GM12878 (cell line): ENCODE measurements around the gene CHCHD6. TPM values are rescaled to one million over a fixed set of nuclear protein-coding genes. Genes with fewer than 3 reads are reported as not detected.

Experiments
- ATAC-seq: fragments of 200-7000 bp; cut with Tn5 transposase; 3 replicates; pipeline ENCODE4 v1.9.1; 2020; ENCODE audit warnings: mild to moderate bottlenecking, moderate library complexity
- BruUV-seq: library from RNA; stranded (reverse); fragments of 400-500 nt; replicated peaks from 2 replicates; lab custom pipeline; 2021; lab: Mats Ljungman, UMichigan
- CTCF ChIA-PET: fragments of 300-600 bp; sonication (Branson Sonifier 250); formaldehyde crosslinking; extraction: SDS; loops from one replicate; lab custom pipeline; 2021; ENCODE audit warnings: inconsistent platforms; lab: Yijun Ruan, JAX
- POLR2A ChIA-PET: fragments of 350-600 bp; formaldehyde crosslinking; extraction: SDS; loops from one replicate; lab custom pipeline; 2021; ENCODE audit warnings: inconsistent platforms; lab: Charles Lee
- RAD21 ChIA-PET: fragments of 300-600 bp; sonication (Branson Sonifier 250); formaldehyde crosslinking; loops from one replicate; lab custom pipeline; 2023; ENCODE audit warnings: antibody characterized with exemption; ENCODE audit not compliant: unreplicated experiment; lab: Charles Lee
- SMC1A ChIA-PET: fragments of 300-600 bp; sonication (Branson Sonifier 250); formaldehyde crosslinking; loops from one replicate; lab custom pipeline; 2023; ENCODE audit not compliant: unreplicated experiment, uncharacterized antibody; lab: Charles Lee
- DNase-seq: peaks from one replicate; pipeline ENCODE4 v3.0.0-alpha.2; 2011; ENCODE audit warnings: low read depth, low spot score
- FAIRE-seq: peaks from 3 replicates; lab custom pipeline; 2011; peaks lifted over from hg19 to GRCh38; lab: Jason Lieb, UNC
- H2AFZ ChIP-seq: 2 replicates; pipeline ENCODE4 v1.6.0; 2011; ENCODE audit warnings: low read depth, low read length, control low read depth; ENCODE audit not compliant: control insufficient read depth
- H3K27ac ChIP-seq: 2 replicates; pipeline ENCODE4 v1.5.1; 2011; ENCODE audit warnings: control low read depth; ENCODE audit not compliant: control insufficient read depth, insufficient read depth
- H3K27me3 ChIP-seq, 2 experiments: replicated peaks in 1 of 2; 2 replicates each; pipeline versions ENCODE4 v1.6.0 to v1.6.1; 2011; ENCODE audit warnings: low read length in 1 of 2; ENCODE audit not compliant: control insufficient read depth in 2 of 2, insufficient read depth in 2 of 2
- H3K36me3 ChIP-seq, 2 experiments: 2 replicates each; pipeline ENCODE4 v1.5.1; 2011; ENCODE audit warnings: low read length in 1 of 2; ENCODE audit not compliant: control insufficient read depth in 2 of 2, insufficient read depth in 2 of 2
- H3K4me1 ChIP-seq: 2 replicates; pipeline ENCODE4 v1.6.1; 2011; ENCODE audit warnings: mild to moderate bottlenecking, low read length, moderate library complexity, mixed read lengths; ENCODE audit not compliant: control insufficient read depth, insufficient read depth
- H3K4me2 ChIP-seq: 2 replicates; pipeline ENCODE4 v1.6.0; 2011; ENCODE audit warnings: control low read depth; ENCODE audit not compliant: control insufficient read depth, insufficient read depth
- H3K4me3 ChIP-seq: fragments of 200-600 bp; sonication (generic); 2 replicates; pipeline ENCODE4 v1.5.1; 2016
- H3K79me2 ChIP-seq: 2 replicates; pipeline ENCODE4 v1.6.0; 2011; ENCODE audit warnings: low read length; ENCODE audit not compliant: control insufficient read depth, insufficient read depth
- H3K9ac ChIP-seq: 2 replicates; pipeline ENCODE4 v1.8.0; 2011; ENCODE audit warnings: low read length, control low read depth, mixed read lengths; ENCODE audit not compliant: control insufficient read depth, insufficient read depth
- H3K9me3 ChIP-seq: replicated peaks from 3 replicates; pipeline ENCODE4 v1.5.1; 2011; ENCODE audit warnings: mild to moderate bottlenecking, low read length; ENCODE audit not compliant: control insufficient read depth, insufficient read depth
- H4K20me1 ChIP-seq: 2 replicates; pipeline ENCODE4 v1.6.0; 2011; ENCODE audit not compliant: control insufficient read depth, insufficient read depth
- BMI1 ChIP-seq: fragments of 450-650 bp; IDR thresholded peaks from 2 replicates; pipeline ENCODE4 v1.6.1; 2016; ENCODE audit warnings: mild to moderate bottlenecking, moderate library complexity, borderline replicate concordance
- CBX5 ChIP-seq: sonication (generic); IDR thresholded peaks from 2 replicates; pipeline ENCODE4 v1.6.1; 2016; ENCODE audit warnings: low read depth, moderate library complexity, mild to moderate bottlenecking, inconsistent platforms
- FOS ChIP-seq: IDR thresholded peaks from 3 replicates; pipeline ENCODE4 v1.6.1; 2011; ENCODE audit warnings: borderline replicate concordance; ENCODE audit not compliant: insufficient read length; ENCODE audit errors: extremely low read depth
- IKZF2 ChIP-seq, 2 experiments: fragments of 450-650 bp; IDR thresholded peaks; 2 replicates each; pipeline ENCODE4 v1.6.1; 2017; ENCODE audit warnings: mild to moderate bottlenecking in 2 of 2, moderate library complexity in 2 of 2
- KAT2A ChIP-seq: conservative IDR thresholded peaks from 2 replicates; pipeline ENCODE4 v1.6.1; 2011; ENCODE audit warnings: low read depth, low read length; ENCODE audit not compliant: control insufficient read depth
- LARP7 ChIP-seq: fragments of 450-650 bp; IDR thresholded peaks from 2 replicates; pipeline ENCODE4 v1.6.1; 2017; ENCODE audit warnings: mild to moderate bottlenecking
- MEF2A ChIP-seq: IDR thresholded peaks from 2 replicates; pipeline ENCODE4 v1.6.1; 2011; ENCODE audit warnings: low read depth, mild to moderate bottlenecking, low read length, moderate library complexity; ENCODE audit not compliant: insufficient read depth
- MTA3 ChIP-seq: IDR thresholded peaks from 2 replicates; pipeline ENCODE4 v1.6.1; 2012; ENCODE audit warnings: low read length, inconsistent platforms, borderline replicate concordance
- NRF1 ChIP-seq: conservative IDR thresholded peaks from 2 replicates; pipeline ENCODE4 v1.6.1; 2011; ENCODE audit warnings: mild to moderate bottlenecking, low read depth, low read length, improper control_type of control experiment
- SUZ12 ChIP-seq: fragments of 200-600 bp; sonication (generic); IDR thresholded peaks from one replicate; pipeline ENCODE4 v1.6.1; 2018; ENCODE audit warnings: antibody characterized with exemption, mild to moderate bottlenecking; ENCODE audit not compliant: unreplicated experiment
- ZNF24 ChIP-seq: fragments of 450-650 bp; IDR thresholded peaks from 2 replicates; pipeline ENCODE4 v1.6.1; 2017; ENCODE audit warnings: antibody characterized with exemption, mild to moderate bottlenecking
- WGBS: methylation state at CpG from one replicate; pipeline ENCODE4 v1.1.6; 2016; ENCODE audit warnings: low lambda C conversion rate; ENCODE audit not compliant: insufficient replicate concordance, insufficient coverage; ENCODE audit errors: missing lambda C conversion rate; 5-methylcytosine and 5-hydroxymethylcytosine counted together
- in situ Hi-C: fragments of 300-500 bp; cut with MboI; formaldehyde crosslinking; loops from 9 replicates; pipeline ENCODE4 v1.14.3; 2018; ENCODE audit warnings: mixed read lengths
- intact Hi-C: fragments of 100-400 bp; cut with micrococcal nuclease; formaldehyde crosslinking; loops from one replicate; pipeline ENCODE4 v1.14.2; 2022; ENCODE audit not compliant: unreplicated experiment
- polyA plus RNA-seq, 11 experiments: library from polyadenylated mRNA; depleted of rRNA in 4 of 11; unstranded in 6 of 11; stranded (reverse) in 5 of 11; fragments of >200 nt; fragmentation: Nextera tagmentation in 4 of 11; fragmentation: Illumina TruSeq in 1 of 11; extraction: Ambion mirVana in 4 of 11; extraction: Trizol in 1 of 11; gene quantifications; 1 replicate in 1 of 11; 2 replicates in 10 of 11; pipeline versions ENCODE4 v1.2.1 to v1.2.3, GENCODE V29; 2011 to 2016; ENCODE audit warnings: inconsistent platforms in 2 of 11, missing spikeins in 2 of 11, low read depth in 1 of 11
- total RNA-seq, 4 experiments: library from RNA; depleted of rRNA in 3 of 4; stranded (reverse); fragments of >200 nt in 3 of 4; fragmentation: Illumina TruSeq in 1 of 4; extraction: Trizol in 1 of 4; gene quantifications; 2 replicates each; pipeline versions ENCODE4 v1.2.1 to v1.2.3, GENCODE V29; 2013 to 2021
- TF ChIP-seq, protein P1 (sequence below): IDR thresholded peaks from 2 replicates; pipeline ENCODE4 v1.6.1; 2012; ENCODE audit warnings: low read depth, low read length, improper control_type of control experiment
- TF ChIP-seq, protein P2 (sequence below): fragments of 450-650 bp; IDR thresholded peaks from 2 replicates; pipeline ENCODE4 v1.6.1; 2018; ENCODE audit warnings: borderline replicate concordance, mild to moderate bottlenecking; ENCODE audit not compliant: partially characterized antibody
- TF ChIP-seq, protein P3 (sequence below): fragments of 450-650 bp; IDR thresholded peaks from 2 replicates; pipeline ENCODE4 v1.6.1; 2017; ENCODE audit warnings: mild to moderate bottlenecking, moderate library complexity

Gene CHCHD6
- total and polyA plus RNA-seq, 10 of the 15 experiments (the other 5 are each of a cell fraction or from before 2014, with no cell fraction given) = 2.7 to 16.7 (median 12.3) TPM

DNA sequence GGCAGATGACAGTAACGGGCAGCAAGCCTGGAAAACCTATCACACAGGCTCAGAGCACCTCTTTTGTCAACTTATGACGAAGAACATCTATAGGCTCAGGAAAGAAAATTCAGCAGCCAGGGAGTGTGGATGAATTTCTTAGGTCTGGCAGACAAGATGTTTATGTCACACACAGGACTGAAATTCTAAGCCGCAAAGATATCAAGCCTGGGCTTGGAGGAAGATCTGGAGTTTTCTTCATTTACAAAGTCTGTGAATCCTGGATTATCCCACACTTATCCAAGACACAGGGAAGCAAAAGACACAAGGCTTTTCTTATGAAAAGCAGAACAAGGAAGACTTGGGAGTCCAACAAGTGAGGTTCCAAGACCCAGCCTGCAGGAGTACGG, 23.4 kb upstream of the CHCHD6 start:
- no peak overlapping the region for H2AFZ ChIP-seq
- peaks cover 0 to 2% of the 10 kb centered on the region in 2 experiments; a peak in 2 of 4 replicates for H3K27me3 ChIP-seq
- in situ Hi-C loops (no loop called here), intact Hi-C loops (no loop called here)
- SMC1A ChIA-PET = interaction anchor here (0.8 to 1.2 kb wide), 2 partner anchors 772 to 775 kb away, joined by 4 read pairs; no protein-coding TSS in a partner anchor
- WGBS = 47% methylated on average over 4 of the region's 4 CpGs
- TF ChIP-seq, protein P1, sequence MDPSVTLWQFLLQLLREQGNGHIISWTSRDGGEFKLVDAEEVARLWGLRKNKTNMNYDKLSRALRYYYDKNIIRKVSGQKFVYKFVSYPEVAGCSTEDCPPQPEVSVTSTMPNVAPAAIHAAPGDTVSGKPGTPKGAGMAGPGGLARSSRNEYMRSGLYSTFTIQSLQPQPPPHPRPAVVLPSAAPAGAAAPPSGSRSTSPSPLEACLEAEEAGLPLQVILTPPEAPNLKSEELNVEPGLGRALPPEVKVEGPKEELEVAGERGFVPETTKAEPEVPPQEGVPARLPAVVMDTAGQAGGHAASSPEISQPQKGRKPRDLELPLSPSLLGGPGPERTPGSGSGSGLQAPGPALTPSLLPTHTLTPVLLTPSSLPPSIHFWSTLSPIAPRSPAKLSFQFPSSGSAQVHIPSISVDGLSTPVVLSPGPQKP = no peak
- TF ChIP-seq IKZF2 (IDR thresholded peaks at IDR 0.05) = no peak
- no peak for TF ChIP-seq FOS
- TF ChIP-seq ZNF24 = no peak
- no peak for TF ChIP-seq CBX5
- TF ChIP-seq, protein P2, sequence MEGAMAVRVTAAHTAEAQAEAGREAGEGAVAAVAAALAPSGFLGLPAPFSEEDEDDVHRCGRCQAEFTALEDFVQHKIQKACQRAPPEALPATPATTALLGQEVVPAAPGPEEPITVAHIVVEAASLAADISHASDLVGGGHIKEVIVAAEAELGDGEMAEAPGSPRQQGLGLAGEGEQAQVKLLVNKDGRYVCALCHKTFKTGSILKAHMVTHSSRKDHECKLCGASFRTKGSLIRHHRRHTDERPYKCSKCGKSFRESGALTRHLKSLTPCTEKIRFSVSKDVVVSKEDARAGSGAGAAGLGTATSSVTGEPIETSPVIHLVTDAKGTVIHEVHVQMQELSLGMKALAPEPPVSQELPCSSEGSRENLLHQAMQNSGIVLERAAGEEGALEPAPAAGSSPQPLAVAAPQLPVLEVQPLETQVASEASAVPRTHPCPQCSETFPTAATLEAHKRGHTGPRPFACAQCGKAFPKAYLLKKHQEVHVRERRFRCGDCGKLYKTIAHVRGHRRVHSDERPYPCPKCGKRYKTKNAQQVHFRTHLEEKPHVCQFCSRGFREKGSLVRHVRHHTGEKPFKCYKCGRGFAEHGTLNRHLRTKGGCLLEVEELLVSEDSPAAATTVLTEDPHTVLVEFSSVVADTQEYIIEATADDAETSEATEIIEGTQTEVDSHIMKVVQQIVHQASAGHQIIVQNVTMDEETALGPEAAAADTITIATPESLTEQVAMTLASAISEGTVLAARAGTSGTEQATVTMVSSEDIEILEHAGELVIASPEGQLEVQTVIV = no peak
- TF ChIP-seq NRF1 = no peak
- no peak for TF ChIP-seq MTA3
- TF ChIP-seq SUZ12 = no peak
- no peak for TF ChIP-seq KAT2A
- no peak for TF ChIP-seq MEF2A
- no peak for TF ChIP-seq LARP7
- no peak for TF ChIP-seq BMI1
- TF ChIP-seq, protein P3, sequence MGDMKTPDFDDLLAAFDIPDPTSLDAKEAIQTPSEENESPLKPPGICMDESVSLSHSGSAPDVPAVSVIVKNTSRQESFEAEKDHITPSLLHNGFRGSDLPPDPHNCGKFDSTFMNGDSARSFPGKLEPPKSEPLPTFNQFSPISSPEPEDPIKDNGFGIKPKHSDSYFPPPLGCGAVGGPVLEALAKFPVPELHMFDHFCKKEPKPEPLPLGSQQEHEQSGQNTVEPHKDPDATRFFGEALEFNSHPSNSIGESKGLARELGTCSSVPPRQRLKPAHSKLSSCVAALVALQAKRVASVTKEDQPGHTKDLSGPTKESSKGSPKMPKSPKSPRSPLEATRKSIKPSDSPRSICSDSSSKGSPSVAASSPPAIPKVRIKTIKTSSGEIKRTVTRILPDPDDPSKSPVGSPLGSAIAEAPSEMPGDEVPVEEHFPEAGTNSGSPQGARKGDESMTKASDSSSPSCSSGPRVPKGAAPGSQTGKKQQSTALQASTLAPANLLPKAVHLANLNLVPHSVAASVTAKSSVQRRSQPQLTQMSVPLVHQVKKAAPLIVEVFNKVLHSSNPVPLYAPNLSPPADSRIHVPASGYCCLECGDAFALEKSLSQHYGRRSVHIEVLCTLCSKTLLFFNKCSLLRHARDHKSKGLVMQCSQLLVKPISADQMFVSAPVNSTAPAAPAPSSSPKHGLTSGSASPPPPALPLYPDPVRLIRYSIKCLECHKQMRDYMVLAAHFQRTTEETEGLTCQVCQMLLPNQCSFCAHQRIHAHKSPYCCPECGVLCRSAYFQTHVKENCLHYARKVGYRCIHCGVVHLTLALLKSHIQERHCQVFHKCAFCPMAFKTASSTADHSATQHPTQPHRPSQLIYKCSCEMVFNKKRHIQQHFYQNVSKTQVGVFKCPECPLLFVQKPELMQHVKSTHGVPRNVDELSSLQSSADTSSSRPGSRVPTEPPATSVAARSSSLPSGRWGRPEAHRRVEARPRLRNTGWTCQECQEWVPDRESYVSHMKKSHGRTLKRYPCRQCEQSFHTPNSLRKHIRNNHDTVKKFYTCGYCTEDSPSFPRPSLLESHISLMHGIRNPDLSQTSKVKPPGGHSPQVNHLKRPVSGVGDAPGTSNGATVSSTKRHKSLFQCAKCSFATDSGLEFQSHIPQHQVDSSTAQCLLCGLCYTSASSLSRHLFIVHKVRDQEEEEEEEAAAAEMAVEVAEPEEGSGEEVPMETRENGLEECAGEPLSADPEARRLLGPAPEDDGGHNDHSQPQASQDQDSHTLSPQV = no peak
- no TSS peak for BruUV-seq
- ATAC-seq = no peak
- DNase-seq = no peak
- no peak overlapping the region for H3K4me2 ChIP-seq
- H3K36me3 ChIP-seq = no peaks in the 10 kb centered on the region
- H3K79me2 ChIP-seq = no peaks in the 10 kb centered on the region
- POLR2A ChIA-PET = no interaction called here
- RAD21 ChIA-PET = interaction anchor here (1.3 to 2.5 kb wide), 3 partner anchors 775 to 867 kb away, joined by 3 to 19 read pairs (median 3); no protein-coding TSS in a partner anchor
- no peak overlapping the region for H3K27ac ChIP-seq
- no peak for FAIRE-seq
- 0 out of 2 replicates have a peak, but pooled peaks cover 3% of the 10 kb centered on the region for H3K4me1 ChIP-seq
- CTCF ChIA-PET = interaction anchor here (0.7 to 4.4 kb wide), 9 partner anchors 10 to 867 kb away, joined by 3 to 28 read pairs (median 5); no protein-coding TSS in a partner anchor
- H3K4me3 ChIP-seq = no peak overlapping the region
- H3K9ac ChIP-seq = no peak overlapping the region
- H4K20me1 ChIP-seq = no peaks in the 10 kb centered on the region
- no peaks in the 10 kb centered on the region for H3K9me3 ChIP-seq
